Brain pericyte (primary cell): ENCODE measurements around the gene PRKCA.
"Not testable (repeated sequence)": the region's sequence is repeated elsewhere in the genome, so short reads cannot be mapped to it uniquely, and the experiment has no call there.

Experiments
- DNase-seq: peaks from one replicate; pipeline ENCODE4 v3.0.0-alpha.2; 2012; ENCODE audit warnings: low read depth, low spot score

The PRKCA gene

GRCh38 chr17:66487121-66487520 is 184.7 kb downstream of the PRKCA start:
- DNase-seq = no peak

- DNase-seq = no peak
Measured at GRCh38 chr17:66487981-66488468, 185.6 kb downstream of the PRKCA start.

GRCh38 chr17:66488864-66489263 is 186.5 kb downstream of the PRKCA start:
- DNase-seq = no peak

- not testable (repeated sequence) for DNase-seq
Measured at GRCh38 chr17:66489576-66489975, 187.2 kb downstream of the PRKCA start.

- DNase-seq = no peak
Measured at GRCh38 chr17:66491213-66491612, 188.8 kb downstream of the PRKCA start.

GRCh38 chr17:66491665-66492064 is 189.3 kb downstream of the PRKCA start:
- no peak for DNase-seq

- DNase-seq = no peak
Measured at GRCh38 chr17:66492080-66492479, 189.7 kb downstream of the PRKCA start.

- no peak for DNase-seq
Measured at GRCh38 chr17:66492561-66493005, 190.2 kb downstream of the PRKCA start.

GRCh38 chr17:66493283-66494019 is 191.0 kb downstream of the PRKCA start:
- no peak for DNase-seq

GRCh38 chr17:66494023-66494803 is 191.8 kb downstream of the PRKCA start:
- DNase-seq = peak; percentile 29

GRCh38 chr17:66495035-66495434 is 192.6 kb downstream of the PRKCA start:
- no peak for DNase-seq

- no peak for DNase-seq
Measured at GRCh38 chr17:66496306-66496705, 193.9 kb downstream of the PRKCA start.

- DNase-seq = no peak
Measured at GRCh38 chr17:66498580-66498979, 196.2 kb downstream of the PRKCA start.

- DNase-seq = no peak
Measured at GRCh38 chr17:66506641-66507040, 204.2 kb downstream of the PRKCA start.

GRCh38 chr17:66507103-66507923 is 204.9 kb downstream of the PRKCA start:
- DNase-seq = no peak

- no peak for DNase-seq
Measured at GRCh38 chr17:66507982-66508760, 205.8 kb downstream of the PRKCA start.

- DNase-seq = no peak
Measured at GRCh38 chr17:66508896-66509844, 206.8 kb downstream of the PRKCA start.

GRCh38 chr17:66509926-66510325 is 207.5 kb downstream of the PRKCA start:
- no peak for DNase-seq

- DNase-seq = no peak
Measured at GRCh38 chr17:66511135-66511534, 208.7 kb downstream of the PRKCA start.

GRCh38 chr17:66514227-66514806 is 211.9 kb downstream of the PRKCA start:
- DNase-seq = no peak
